Caki2 (cell line): Measurements from ENCODE around the gene LZTFL1. TPM values are rescaled to one million over a fixed set of nuclear protein-coding genes. Genes with fewer than 3 reads are reported as not detected.

ENCODE experiments used
- DNase-seq: peaks from one replicate; pipeline ENCODE4 v3.0.0-alpha.2; 2015; ENCODE audit warnings: low read depth
- in situ Hi-C: cut with HindIII; loops from 2 replicates; pipeline ENCODE4 v1.10.0; 2016; ENCODE audit warnings: low sequenced_read_pairs, low pct_unique_long_range_greater_than_20kb, mixed read lengths
- total RNA-seq: library from RNA; depleted of rRNA; stranded (reverse); fragments of >200 nt; shearing (Covaris generic); gene quantifications from 2 replicates; pipeline ENCODE4 v1.2.3, GENCODE V29; 2014; ENCODE audit warnings: low replicate concordance; rRNA removed

Gene LZTFL1, protein sequence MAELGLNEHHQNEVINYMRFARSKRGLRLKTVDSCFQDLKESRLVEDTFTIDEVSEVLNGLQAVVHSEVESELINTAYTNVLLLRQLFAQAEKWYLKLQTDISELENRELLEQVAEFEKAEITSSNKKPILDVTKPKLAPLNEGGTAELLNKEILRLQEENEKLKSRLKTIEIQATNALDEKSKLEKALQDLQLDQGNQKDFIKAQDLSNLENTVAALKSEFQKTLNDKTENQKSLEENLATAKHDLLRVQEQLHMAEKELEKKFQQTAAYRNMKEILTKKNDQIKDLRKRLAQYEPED
- total RNA-seq: 39.5 and 48.5 TPM in 2 replicates

DNA sequence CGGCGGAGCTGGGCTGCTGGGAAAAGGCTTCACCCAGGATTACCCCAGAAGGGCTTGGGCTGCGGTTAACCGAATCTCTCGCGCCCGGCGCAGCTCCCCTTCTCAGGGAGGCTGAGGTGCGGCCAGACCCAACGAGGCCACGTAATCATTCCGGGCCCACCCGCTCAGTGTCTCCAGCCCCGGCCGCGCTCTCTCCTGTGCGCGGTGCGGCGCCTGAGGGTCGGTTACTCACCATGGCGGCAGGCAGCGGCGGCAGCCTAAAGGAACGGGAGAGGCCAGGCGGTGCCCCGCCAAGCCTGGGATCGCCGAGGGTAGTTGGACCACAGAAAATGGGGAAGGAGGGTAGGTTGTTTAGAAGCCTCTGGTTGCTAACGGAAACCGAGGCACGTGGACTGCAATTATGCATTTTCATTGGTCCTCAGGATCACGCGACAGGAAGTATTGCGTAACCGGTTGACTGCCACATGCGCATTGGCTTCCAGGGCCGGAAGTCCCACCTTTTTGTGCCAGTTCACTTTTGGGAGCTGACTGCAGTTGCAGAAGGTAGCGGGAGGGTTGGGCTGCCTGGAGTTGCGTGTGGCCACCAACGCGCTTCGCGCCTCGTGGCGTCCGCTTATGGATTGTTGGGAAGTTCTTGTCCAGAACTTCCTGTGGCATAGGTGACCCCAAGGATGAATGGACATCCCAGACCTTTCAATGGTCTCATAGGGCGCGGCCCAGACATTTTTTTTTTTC lies at the start of gene LZTFL1:
LZTFL1 (minus strand) TSS at position 363 of the 735 bp plus-strand sequence; CDS start at position 235, 128 bp downstream.
- peak; percentile 87 for DNase-seq
- in situ Hi-C loops: no loop called here

DNA sequence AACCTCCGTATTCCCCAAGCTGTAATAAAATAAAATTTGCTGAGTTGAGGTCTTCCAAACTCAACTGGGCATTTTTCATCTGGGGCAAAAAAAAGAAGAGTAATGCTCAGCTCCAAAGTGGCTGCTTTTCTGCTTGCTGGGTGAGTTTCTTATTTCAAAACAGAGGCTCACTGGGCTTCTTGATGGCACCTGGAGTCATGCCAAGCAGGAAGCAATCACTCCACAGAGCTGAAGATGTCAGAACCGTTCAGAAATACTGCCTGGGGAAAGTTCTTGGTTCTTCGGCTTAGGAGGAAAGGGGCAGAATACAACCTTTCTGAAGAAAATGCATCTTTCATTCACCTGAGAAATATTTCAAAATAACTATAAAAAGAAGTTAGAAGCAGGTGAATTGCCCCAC lies 48.5 kb upstream of the LZTFL1 start:
- in situ Hi-C loops: no loop called here
- DNase-seq: no peak

DNA sequence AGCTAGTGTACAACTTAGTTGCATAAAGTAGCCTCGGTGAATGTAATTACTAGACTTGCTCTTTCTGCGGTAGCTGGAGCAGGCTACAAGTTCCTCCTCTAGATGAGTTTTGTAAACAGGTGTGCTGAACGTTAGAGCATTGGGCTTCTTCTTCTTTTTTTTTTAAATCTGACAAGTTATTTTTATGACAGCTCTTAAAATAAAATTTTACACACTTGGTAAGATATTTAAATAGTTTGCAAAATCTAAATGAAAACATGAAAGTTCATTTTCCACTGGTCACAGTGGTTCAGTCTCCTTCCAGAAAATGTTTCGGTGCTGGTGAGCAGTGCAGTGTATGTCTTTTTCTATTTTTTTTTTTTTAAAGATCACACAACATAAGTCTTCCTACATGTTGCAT lies 47.4 kb upstream of the LZTFL1 start:
- no peak for DNase-seq
- in situ Hi-C loops: no loop called here

DNA sequence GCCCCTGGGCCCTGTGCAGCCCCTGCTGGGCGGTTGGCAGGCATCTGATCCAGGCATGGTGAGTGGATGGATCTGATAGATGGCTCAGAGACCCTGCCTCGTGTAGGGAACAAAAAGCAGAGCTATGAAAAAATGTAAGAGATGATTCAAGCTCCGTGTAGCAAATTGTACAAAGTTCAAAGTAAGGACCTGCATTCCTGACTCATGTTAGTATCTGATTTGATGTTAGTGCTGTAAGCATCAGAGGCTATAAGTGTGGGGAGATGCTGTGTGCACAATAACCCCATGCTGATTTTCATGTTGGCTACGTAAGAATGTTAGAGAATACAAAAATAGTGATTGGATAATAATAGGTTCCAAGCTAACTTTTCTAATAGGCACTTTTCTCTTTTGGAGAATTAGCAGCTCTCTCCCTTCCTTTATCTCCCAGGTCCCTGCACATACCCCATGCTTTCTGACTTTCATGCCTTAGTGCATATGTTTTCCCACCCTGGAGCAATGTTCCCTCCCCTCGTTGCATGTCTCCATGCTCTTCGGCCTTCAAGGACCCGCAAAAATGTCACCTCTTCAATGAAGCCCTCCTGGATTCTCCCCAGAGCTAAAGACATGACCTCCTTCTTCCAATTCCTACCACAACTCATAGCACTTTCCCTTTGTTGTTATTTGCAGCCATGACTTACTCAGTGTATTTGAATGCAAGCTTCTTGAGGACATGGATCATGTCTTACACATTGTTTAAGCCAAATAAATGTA lies 46.0 kb upstream of the LZTFL1 start:
- in situ Hi-C loops: no loop called here
- no peak for DNase-seq

DNA sequence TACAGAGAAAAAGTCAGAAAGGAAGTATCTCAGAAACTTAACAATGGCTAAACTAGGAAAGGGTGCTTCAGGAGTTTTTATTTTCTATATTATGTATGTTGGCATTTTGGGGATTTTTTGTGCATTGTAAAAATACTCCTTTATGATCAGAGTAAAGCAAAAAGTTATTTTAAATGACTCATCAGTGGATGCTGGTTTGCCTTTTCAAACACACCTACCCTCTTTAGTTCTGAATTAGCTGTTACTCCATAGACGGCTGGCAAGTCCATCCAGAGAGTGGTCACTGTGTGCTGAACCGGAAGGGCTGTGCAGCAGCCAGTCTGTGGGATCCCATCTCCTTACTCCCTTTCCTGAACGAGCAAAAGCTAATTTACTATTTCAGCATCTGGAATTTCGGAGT lies 45.4 kb upstream of the LZTFL1 start:
- DNase-seq: no peak

DNA sequence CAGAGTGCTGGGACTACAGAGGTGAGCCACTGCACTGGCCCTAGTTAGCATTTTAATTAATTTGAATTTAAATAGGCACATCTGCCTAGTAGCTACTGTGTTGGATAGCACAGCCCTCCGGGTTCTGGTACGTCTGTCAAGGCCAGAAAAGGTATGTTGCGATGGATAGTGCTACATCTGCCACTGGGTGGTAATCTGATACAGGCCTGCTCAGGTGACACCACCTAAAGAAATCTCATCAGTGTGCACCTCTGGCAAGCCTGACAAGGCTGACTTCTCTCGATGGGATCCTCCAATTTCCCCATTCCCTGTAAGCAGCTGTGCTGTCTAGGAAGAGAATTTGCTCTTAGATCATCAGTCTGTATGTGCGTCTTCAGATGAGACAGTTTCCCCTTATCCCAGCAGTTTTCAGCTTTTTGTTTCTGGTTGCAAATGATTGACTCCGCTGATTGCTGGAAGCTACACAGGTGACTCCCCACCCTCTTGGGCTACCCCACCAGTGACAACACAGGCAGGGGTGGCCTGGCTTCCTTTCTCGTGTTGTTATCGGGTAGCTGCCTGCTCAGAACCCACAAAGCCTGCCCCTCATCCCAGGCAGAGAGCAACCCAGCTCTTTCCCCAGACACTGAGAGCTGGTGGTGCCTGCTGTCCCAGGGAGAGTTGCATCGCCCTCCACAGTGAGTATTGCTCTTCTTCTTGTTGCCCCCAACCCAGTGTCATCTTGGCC lies 44.2 kb upstream of the LZTFL1 start, which contains the start of gene CCR9:
CCR9 (plus strand) TSS at position 565 of the 727 bp plus-strand sequence. CDS start 8,391 bp downstream, outside the sequence.
- in situ Hi-C loops: no loop called here
- DNase-seq: no peak

More for the DNA sequence above, 45.4 kb upstream of the LZTFL1 start:
- in situ Hi-C loops: no loop called here

DNA sequence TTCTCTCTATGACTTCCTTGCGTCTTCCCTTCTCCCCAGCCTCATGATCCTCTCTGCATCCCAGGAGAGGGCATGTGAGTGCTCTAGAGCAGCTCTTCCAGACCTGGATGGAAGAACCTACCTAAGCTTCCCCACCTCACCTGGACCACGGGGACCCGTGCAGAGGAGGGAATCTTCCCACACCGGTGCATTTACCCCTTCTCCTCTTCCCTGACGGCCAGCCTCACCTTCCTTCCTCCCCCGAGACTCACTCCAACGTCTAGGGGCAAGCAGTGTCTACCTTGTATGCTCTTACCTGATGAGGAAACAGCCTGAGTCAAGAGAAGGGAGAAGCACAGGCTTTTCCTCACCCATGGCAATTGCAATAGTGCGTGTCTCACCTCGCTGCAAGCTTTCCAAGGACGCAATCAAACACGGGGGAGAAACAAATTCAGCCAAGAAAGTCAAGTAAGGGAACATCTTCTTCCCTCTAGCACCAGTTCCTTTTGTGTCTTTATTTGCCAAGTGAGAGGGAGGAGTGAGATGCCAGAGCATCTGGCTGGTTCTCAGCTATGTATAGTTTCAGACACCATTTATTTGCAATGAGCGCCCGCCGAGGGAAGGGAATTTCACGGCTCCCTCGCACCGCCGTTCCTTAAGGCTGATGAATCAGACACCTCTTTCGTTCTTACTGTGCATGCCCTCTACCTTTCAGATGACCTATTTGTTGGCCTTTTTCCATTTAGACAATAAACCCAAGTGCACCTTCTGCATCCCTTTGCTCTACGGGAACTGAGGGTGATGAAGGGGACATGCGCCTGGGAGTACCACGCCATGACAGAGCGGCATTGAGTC lies 42.7 kb upstream of the LZTFL1 start:
- in situ Hi-C loops: no loop called here
- DNase-seq: no peak

DNA sequence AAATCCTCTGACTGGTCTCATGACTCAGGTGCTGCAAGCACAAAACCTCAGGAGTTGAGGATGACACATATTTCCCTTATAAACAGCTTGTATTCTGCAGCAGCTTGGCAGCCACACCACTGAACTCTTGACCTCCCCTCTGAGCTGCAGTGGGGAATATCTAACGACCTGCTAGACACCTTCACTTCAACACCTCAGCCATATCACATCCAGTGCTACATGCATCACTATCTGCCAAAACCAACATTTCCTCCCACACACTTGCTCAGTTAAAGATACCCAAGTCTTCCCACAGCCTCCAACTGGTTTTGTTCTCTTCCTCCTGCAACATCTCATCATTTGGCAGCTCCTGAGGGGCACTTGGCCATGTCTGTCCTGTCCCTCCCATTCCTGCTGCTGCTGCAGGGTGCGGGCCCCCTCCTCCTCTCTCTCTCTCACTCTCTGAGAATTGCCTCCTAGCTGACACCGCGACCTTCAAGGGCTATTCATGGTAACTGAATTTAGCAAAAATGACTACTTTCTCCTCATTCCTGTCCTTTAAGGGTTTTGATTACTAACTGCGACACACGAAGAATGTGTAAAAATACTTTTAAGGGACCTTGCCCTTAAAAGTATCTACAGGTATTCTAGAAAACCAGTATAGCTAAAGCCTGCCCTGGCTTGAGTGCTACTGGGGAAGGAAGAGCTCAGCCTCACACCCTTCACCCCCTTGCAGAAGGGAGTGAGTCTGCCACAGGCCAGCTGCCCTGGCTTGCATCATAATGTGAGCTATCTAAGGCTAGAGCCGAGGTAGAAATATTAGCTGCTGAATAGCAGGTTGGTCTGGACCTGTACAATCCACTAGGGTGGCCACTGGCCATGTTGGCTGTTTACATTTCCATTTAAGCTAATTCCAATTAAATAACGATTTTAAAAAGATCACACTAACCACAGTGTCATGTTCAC lies 39.4 kb upstream of the LZTFL1 start:
- in situ Hi-C loops: no loop called here

DNA sequence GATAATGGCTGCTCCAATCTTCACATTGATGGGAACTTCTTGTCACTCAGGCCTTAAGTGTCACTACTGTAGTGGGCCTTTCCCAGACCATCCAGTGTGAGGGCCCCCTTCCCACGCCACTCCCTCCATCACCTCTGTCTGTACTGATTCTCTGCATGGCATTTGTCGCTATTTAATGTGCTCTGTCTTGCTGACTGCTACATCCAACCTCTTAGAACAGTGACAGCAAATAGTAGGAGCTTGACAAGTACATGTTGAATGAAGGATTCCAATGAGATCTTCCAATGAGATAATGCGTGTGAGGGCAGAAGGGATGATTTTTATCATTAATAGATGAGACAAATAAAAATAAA lies 38.8 kb upstream of the LZTFL1 start:
- in situ Hi-C loops: no loop called here
- DNase-seq: no peak

More for the DNA sequence above, 39.4 kb upstream of the LZTFL1 start:
- peak; percentile 75 for DNase-seq

DNA sequence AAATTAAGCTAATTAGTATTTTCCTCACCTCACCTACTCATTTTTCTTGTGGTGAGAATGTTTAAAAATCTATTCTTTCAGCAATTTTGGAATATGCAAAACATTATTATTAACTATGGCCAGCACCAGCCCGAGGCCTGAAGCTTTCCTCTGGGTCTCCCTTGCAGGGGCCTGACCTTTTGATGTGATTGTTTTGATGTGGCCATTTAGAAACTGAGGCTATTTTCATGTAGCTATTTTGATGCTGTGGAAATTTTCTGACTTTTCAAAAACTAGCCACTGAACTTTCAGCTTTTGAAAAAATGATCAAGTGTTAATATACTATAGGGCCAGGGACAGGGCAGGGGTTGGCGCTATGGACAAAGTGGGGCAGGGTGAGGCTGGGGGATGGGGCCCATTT lies 36.2 kb upstream of the LZTFL1 start:
- no peak for DNase-seq
- in situ Hi-C loops: no loop called here

DNA sequence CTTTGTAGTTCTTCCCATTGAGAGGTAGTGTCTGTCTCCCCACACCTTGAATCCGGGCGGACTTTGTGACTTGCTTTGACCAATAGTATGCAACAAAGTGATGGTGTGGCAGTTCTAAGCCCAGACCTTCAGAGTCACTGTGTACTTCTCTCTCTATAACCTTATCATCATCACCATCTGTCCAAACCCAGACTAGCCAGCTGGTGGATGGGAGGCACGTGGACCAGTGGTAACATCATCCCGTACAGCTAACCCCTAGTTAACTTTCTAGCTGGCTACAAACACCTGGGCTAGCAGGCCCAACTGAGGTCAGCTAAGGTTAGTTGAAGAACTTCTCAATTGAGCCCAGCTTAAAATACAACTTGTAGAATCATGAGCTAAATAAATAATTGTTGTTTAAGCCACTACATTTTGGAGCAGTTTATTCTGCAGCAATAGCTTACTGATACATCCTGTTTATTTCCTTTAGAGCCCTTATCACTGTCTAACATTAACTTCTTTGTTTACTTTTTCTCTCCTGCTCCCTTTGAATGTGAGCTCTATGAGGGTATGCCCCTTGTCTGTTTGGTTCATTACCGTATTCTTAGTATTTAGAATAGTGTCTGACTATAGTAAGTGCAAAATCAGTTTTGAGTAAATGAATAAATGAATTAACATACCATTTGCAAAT lies 32.9 kb upstream of the LZTFL1 start:
- in situ Hi-C loops: no loop called here
- DNase-seq: no peak

DNA sequence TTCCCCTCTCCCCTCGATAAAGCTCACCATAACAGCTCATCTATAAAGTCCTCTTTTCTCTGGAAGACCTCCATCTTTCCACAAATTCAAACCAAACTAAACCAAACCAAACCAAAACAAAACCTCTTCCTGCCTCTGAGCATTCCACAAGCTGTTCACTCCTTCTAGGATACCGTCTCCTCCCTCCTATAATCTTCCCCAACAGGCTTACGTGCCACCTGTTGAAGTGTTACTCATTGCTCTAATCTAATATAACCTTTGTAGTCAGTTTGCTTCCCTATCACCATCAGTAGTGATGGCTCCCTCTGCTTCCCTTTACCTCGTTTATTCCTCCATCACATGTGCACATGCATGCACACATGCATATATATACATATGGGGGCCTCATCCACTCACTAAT lies 31.7 kb upstream of the LZTFL1 start:
- in situ Hi-C loops: no loop called here
- DNase-seq: no peak

DNA sequence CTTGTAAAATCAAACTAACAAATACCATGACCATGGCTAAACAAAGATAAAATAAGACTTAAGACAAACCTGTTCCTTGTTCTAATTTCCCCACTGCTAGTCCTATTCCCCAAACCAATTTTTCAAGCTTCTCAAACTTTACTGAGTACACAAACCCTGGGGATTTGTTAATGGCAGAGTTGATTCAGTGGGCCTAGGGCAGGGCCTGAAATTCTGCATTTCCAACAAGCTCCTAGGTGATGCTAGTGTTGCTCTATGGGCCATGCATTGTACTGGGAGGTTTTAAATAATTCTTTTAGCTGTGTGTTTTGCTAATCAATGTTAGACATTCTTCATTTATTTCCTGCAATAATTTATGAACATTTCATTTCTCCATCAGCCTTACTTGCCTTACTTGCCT lies 31.1 kb upstream of the LZTFL1 start:
- DNase-seq: no peak
- in situ Hi-C loops: no loop called here

DNA sequence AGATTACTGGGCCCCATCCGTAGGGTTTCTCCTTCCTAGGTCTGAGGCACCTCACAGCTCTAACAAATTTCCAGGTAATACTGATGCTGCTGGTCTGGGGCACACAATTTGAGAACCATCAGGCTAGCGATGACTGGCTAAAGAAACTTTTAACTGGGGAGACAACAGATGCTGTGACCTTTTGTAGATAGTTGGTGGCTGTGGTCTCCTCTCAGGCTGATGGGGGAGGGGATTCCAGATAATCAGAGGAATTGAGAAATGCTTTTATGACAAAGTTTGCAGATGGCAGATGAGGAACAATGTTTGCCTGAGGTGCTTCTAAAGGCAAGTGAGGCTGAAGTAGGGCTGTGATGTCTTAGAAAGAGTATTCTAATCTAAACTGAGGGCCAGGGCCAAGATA lies 30.6 kb upstream of the LZTFL1 start:
- DNase-seq: no peak
- in situ Hi-C loops: no loop called here

DNA sequence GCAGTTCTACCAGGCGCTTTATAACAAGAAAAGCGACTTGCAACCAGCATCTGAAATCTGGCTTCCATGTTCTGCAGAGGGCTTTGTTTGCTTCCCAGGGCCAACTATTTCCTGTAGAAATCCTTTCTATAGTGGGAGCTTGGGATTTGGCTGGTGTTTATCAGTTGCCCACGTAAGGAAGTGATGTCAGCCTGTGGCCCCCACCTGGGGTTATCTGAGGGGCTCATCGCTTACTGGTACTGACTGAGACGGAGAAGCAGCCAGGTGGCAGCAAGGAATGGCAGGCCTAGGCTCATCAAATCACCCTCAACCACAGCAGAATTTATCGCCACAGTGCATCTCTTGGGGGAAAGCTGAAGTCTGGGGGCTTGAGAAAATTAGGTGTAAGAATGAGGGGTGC lies 29.9 kb upstream of the LZTFL1 start:
- DNase-seq: no peak
- in situ Hi-C loops: no loop called here

DNA sequence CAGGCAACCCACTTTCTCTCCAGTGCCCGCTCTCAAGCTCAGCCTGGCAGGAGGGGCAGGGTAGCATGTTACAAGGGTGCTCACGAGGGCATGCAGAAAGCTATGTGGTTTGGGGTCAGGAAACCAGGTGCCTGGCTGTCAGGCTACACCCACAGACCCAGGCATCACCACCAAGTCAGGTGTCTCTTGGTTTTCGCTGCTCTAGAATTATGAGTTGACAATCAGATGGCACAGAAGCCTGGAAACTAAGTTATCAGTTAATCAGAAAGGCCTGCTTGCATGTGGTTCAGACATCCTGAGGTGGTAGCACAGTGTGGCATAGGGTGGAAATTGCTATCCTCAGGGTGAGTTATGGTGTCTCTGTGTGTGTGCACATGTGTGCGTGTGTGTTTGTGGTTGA lies 28.2 kb upstream of the LZTFL1 start:
- DNase-seq: no peak
- in situ Hi-C loops: no loop called here
